COR-L47 (cell line): Measurements from ENCODE around the gene RRAS2.
"Not testable (repeated sequence)": the region's sequence is repeated elsewhere in the genome, so short reads cannot be mapped to it uniquely, and the experiment has no call there.

Experiments
- DNase-seq: peaks from one replicate; lab custom pipeline; 2025; lab: John Stamatoyannopoulos, UW

The RRAS2 gene

DNA sequence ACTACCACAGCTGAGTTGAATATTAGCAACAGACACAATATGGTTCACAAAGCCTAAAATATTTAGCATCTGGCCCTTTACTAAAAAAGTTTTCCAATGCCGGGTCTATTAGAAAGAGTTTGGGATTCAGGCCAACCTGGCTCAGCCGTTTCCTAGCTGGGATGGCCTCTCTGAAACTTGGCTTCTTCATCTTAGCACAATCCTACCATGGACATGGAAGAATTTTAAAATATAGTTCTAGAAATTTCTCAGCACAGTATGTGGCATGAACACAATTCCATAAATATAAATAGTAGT is 103.8 kb downstream of the RRAS2 start:
- DNase-seq, result no peak

DNA sequence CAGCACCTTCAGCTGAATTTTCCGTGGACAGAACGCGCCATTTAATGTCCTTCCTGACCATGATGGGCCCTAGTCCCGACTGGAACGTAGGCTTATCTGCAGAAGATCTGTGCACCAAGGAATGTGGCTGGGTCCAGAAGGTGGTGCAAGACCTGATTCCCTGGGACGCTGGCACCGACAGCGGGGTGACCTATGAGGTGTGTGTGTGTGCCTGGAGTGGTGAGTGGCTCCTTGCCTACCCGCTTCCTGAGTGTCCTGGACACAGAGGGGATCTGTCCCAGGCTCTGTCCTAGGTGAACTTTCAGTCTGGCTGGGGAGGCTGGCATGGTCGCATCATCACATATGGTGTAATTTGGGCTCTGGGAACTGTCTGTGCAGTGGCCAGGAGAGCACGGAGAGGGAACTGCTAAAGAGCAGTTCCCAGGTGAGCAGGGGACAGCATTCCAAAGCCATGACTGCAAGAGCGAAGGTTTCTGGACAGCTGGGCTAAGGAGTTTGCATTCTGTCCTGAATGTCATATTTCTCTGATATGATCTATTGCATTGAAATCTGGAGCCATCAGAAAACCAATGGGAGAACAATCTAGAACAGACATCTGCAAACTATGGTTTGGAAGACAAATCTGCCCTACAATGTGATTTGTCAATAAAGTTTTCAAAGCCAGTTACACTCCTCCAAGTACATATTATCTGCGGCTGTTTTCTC is 104.3 kb downstream of the RRAS2 start:
- DNase-seq, result no peak

DNA sequence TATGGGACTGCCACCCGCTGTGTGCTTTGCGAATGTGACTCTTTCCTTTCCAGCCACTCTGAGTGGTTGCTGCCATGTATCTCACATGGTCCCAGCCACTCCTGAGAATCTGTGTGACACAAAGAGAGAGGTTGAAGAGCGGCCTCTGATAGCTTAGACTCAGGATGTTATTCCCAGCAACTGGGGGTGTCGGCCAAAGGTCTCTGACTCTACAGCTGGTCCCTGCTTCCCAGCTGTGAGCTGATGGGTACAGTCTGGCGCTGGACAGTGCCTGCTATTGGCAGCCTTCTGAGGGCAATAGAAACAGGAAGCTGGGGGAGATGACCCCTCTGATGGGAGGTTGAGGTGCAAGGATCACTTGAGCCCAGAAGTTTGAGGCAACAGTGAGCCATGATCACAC is 105.1 kb downstream of the RRAS2 start:
- DNase-seq, result no peak

GRCh38 chr11:14253421-14253820 is 105.6 kb downstream of the RRAS2 start:
- no peak for DNase-seq

DNA sequence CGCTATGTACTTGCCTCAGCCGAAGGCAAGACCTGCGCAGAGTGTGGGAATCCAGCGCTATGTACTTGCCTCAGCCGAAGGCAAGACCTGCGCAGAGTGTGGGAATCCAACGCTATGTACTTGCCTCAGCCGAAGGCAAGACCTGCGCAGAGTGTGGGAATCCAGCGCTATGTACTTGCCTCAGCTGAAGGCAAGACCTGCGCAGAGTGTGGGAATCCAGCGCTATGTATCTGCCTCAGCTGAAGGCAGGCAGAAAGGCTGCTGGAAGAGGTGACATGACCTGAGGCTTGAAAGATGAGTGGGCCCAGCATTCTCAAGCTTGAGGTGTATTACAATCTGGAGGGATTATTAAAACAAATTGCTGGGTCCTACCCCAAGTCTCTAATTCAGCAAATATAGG is 106.5 kb downstream of the RRAS2 start:
- DNase-seq, result not testable (repeated sequence)

DNA sequence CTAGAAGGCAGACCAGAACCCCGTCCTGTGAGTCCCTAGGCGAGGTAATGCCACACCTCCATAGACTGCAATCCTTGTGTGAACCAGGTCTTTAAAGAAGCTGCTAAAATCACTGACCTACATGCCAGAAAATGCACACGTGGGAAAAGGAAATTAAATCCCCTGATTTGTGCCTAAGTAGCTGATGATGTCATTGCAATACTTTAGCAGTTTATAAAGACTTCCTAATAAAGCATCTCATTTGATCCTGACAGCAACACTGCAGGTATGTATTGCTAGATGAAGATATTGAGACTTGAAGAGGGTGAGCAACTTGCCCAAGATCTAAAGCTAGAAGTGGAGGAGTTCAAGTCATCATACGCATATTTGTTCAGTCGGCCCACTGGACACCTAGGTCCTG is 107.2 kb downstream of the RRAS2 start:
- no peak for DNase-seq

GRCh38 chr11:14249121-14249963 is 109.6 kb downstream of the RRAS2 start:
- DNase-seq, result peak; percentile 59

- peak; percentile 4 for DNase-seq
Observed at GRCh38 chr11:14248580-14248981, 110.4 kb downstream of the RRAS2 start.

- DNase-seq, result no peak
Observed at GRCh38 chr11:14245444-14245843, 113.5 kb downstream of the RRAS2 start.

DNA sequence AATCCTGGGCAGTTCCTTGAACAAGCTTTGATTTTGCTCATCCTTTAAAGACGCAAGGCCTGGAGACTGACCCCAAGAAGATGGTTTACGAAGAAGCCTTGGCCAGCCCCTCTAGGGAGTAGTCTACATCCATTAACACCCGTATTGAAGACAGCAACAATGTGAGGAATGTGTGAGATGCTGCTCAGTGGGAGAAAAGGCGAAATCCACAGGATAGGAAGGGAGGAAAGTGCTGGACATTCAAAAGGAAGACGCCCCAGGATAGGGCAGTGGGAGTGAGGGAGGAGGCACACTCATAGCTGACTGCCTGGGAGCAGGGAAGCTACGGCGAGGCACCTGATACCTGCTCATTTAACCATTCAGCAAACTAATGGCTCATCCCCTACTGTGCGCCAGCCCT is 114.1 kb downstream of the RRAS2 start:
- no peak for DNase-seq

GRCh38 chr11:14242733-14243132 is 116.2 kb downstream of the RRAS2 start:
- no peak for DNase-seq

- DNase-seq, result no peak
Observed at GRCh38 chr11:14242187-14242586, 116.8 kb downstream of the RRAS2 start.

GRCh38 chr11:14240951-14241350 is 118.0 kb downstream of the RRAS2 start:
- no peak for DNase-seq

DNA sequence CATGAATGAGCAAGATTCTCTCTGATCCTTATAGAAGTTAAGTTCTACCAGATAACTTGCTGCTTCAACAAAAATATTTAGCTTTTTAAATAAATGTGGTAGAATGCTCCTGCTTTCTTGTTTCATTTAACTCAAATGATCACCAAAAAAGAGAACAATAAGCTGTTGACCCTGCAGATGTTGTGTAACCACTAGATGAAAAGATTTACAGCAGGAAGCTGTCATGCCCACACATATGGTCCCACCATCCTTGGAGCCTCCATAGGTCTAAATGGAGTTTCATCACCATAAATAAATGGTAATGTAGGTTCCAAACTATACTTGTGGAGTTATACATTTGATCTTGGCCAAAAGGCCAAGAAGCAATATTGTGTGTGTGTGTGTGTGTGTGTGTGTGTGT is 118.8 kb downstream of the RRAS2 start:
- DNase-seq, result no peak

GRCh38 chr11:14237444-14237961 is 121.5 kb downstream of the RRAS2 start:
- no peak for DNase-seq

DNA sequence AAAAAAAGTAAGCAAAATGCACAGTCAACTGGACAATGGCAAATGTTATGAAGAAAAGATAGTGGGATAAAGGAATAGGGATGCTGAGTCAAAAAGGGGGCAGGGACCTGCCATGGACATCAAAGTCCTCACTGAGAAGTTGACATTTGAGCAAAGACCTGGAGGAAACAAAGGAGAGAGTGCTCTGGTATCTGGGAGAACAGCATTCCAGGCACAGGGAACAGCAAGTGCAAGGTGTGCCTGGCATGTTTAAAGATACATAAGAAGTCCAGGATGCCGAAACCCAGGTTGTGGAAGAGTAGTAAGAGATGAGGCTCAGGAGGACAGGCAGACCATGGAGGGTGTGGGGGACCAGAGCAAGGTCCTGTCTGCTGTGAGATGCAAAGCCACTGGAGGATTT is 123.3 kb downstream of the RRAS2 start:
- no peak for DNase-seq

DNA sequence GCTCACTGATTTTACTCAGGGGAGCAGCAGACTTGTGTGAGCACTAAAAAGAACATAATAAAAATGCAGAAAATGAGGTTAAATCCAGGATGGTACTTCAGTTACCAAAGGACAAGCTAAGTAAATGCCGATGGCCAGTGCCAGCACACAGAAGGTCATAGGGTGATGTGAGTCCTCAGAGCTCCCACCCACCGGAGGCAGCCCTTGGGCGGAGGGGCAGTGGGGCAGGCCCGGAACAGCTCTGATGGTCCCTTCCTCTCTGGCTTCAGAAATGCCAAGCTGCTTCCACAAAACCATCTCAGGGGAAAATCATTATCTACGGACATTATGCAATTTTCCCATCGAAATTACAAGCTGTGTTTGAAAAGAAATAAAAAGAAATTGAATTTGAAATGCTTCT is 124.5 kb downstream of the RRAS2 start:
- DNase-seq, result no peak

- no peak for DNase-seq
Observed at GRCh38 chr11:14232652-14233051, 126.3 kb downstream of the RRAS2 start.

DNA sequence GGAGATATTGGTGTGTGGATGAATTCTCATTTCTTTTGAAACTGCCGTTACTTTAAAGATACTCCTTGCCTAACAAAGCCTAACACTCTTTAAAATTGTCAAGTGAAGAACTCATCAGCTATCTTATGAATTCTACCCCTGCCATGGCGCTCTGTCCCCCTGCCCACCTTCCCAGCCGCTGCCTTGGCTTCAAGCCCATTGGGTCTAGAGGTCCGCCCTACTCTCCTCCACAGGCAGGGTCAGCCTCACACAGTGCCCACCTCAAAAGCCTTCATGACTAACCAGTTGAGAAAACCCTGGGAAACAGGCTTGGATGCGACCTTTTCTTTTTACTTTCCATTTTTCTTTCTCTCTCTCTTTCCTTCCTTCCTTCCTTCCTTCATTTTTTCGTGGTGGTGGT is 128.6 kb downstream of the RRAS2 start:
- DNase-seq, result no peak

DNA sequence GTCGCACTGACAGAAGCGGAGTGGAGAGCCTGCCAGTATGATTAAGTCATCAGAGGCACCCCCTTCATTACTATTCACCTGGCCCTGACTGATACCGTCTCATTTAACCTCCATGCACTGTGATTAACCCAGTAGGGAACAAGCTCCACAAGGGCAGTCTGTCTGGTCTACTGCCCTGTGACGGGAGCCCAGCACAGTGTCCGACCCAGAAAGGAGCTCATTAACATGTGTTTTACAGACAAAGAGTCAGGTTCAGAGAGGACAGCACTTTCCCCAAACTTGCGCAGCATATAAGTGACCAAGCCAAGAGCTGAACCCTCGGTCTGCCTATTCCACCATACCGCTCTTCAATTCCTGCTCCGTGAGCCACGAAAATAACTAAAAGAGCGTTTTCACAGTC is 129.5 kb downstream of the RRAS2 start:
- no peak for DNase-seq

DNA sequence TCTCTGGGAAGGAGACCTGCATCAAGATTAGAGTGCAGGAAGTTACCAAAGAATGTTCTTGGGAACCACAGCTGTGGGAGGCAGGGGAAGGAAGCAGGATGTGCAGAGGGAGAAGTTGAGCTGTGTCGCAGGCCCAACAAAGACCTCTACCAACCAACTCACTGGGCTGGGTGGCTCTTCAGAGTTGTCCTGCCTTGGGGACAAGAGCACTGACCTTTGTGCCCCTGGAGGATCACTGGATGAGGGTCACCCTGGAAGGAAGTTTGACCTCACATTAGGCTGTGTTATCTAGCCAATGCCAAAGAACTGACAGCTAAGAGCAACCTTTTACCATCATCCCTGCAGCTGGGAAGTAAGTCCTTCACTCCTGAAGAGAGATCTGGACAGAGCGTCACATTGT is 130.6 kb downstream of the RRAS2 start:
- DNase-seq, result no peak
